ENCODE data around the gene SCAI. TPM values are rescaled to one million over a fixed set of nuclear protein-coding genes. Genes with fewer than 3 reads are reported as not detected.

The SCAI gene
- total and polyA plus RNA-seq, 3 donors from 2014 or later = 4.7 to 14.5 (median 12.8) TPM

GRCh38 chr9:125066839-125067619, 76.3 kb downstream of the SCAI start:
- no peak for DNase-seq
- no peaks in the 10 kb centered on the region for H3K4me1 ChIP-seq
- no peaks in the 10 kb centered on the region for H3K27me3 ChIP-seq
- intact Hi-C loops (cut with DNase I; ENCODE audit: low total_unique reads) = no loop called here
- TF ChIP-seq CTCF (IDR thresholded peaks at IDR 0.05) = no peak
- no peak for TF ChIP-seq POLR2A (IDR thresholded peaks at IDR 0.05)
- no peak overlapping the region for H3K4me3 ChIP-seq
- no peak overlapping the region for H3K27ac ChIP-seq
- no peaks in the 10 kb centered on the region for H3K36me3 ChIP-seq (ENCODE audit: low read depth, missing control alignments)
- 79 to 81% methylated on average over 10 of the region's 10 CpGs for WGBS, 2 donors
- no peaks in the 10 kb centered on the region for H3K9me3 ChIP-seq

GRCh38 chr9:125061391-125061790, 81.9 kb downstream of the SCAI start:
- intact Hi-C loops (cut with DNase I; ENCODE audit: low total_unique reads) = no loop called here
- TF ChIP-seq POLR2A (IDR thresholded peaks at IDR 0.05) (no peak), CTCF (IDR thresholded peaks at IDR 0.05) (no peak)
- DNase-seq = no peak
- 90% methylated on average over 3 of the region's 3 CpGs for WGBS, 2 donors
- Histone ChIP-seq H3K36me3 (ENCODE audit: low read depth, missing control alignments) (no peaks in the 10 kb centered on the region), H3K27me3 (no peaks in the 10 kb centered on the region), H3K27ac (no peak overlapping the region), H3K9me3 (no peaks in the 10 kb centered on the region), H3K4me1 (no peaks in the 10 kb centered on the region), H3K4me3 (no peak overlapping the region)

- no peaks in the 10 kb centered on the region for H3K27me3 ChIP-seq
- no peaks in the 10 kb centered on the region for H3K9me3 ChIP-seq
- 88 to 91% methylated on average over 5 of the region's 5 CpGs for WGBS, 2 donors
- no peaks in the 10 kb centered on the region for H3K36me3 ChIP-seq (ENCODE audit: low read depth, missing control alignments)
- H3K27ac ChIP-seq = no peak overlapping the region
- TF ChIP-seq POLR2A (IDR thresholded peaks at IDR 0.05) = no peak
- no peak for TF ChIP-seq CTCF (IDR thresholded peaks at IDR 0.05)
- no peak overlapping the region for H3K4me3 ChIP-seq
- H3K4me1 ChIP-seq = no peaks in the 10 kb centered on the region
- DNase-seq = no peak
- intact Hi-C loops (cut with DNase I; ENCODE audit: low total_unique reads) = no loop called here
Observed at GRCh38 chr9:125049212-125050049, 93.9 kb downstream of the SCAI start.

- no peak overlapping the region for H3K4me3 ChIP-seq
- H3K27me3 ChIP-seq = no peaks in the 10 kb centered on the region
- no peak for TF ChIP-seq POLR2A (IDR thresholded peaks at IDR 0.05)
- no peak for TF ChIP-seq CTCF (IDR thresholded peaks at IDR 0.05)
- 95 to 96% methylated on average over 5 to 6 of the region's 6 CpGs for WGBS, 2 donors
- H3K36me3 ChIP-seq (ENCODE audit: low read depth, missing control alignments) = no peaks in the 10 kb centered on the region
- H3K4me1 ChIP-seq = no peaks in the 10 kb centered on the region
- H3K9me3 ChIP-seq = no peaks in the 10 kb centered on the region
- no peak for DNase-seq
- no peak overlapping the region for H3K27ac ChIP-seq
- intact Hi-C loops (cut with DNase I; ENCODE audit: low total_unique reads) = no loop called here
Observed at GRCh38 chr9:125043631-125044030, 99.7 kb downstream of the SCAI start.
